Adipocyte (in vitro differentiated cells): Measurements from ENCODE around the gene TASL.

ENCODE experiments used
- DNase-seq: peaks from one replicate; pipeline ENCODE4 v3.0.0-alpha.2; 2015; ENCODE audit warnings: low read depth
- H3K27me3 ChIP-seq: replicated peaks from 2 replicates; pipeline ENCODE4 v1.7.0; 2013; ENCODE audit warnings: mild to moderate bottlenecking, low read length, moderate library complexity; ENCODE audit not compliant: control insufficient read depth, insufficient read depth
- H3K36me3 ChIP-seq: 2 replicates; pipeline ENCODE4 v1.7.0; 2013; ENCODE audit warnings: low read length, mild to moderate bottlenecking, moderate library complexity; ENCODE audit not compliant: control insufficient read depth, insufficient read depth, severe bottlenecking
- H3K4me1 ChIP-seq: 2 replicates; pipeline ENCODE4 v1.7.0; 2013; ENCODE audit warnings: mild to moderate bottlenecking, low read length, moderate library complexity; ENCODE audit not compliant: control insufficient read depth, insufficient read depth
- H3K4me3 ChIP-seq: 2 replicates; pipeline ENCODE4 v1.7.0; 2013; ENCODE audit warnings: mild to moderate bottlenecking, low read length, moderate library complexity
- H3K9ac ChIP-seq: 2 replicates; pipeline ENCODE4 v1.7.0; 2013; ENCODE audit warnings: mild to moderate bottlenecking, low read length, moderate library complexity
- H3K9me3 ChIP-seq: 2 replicates; pipeline ENCODE4 v1.7.0; 2013; ENCODE audit warnings: mild to moderate bottlenecking, low read length, moderate library complexity; ENCODE audit not compliant: control insufficient read depth

Gene TASL

DNA sequence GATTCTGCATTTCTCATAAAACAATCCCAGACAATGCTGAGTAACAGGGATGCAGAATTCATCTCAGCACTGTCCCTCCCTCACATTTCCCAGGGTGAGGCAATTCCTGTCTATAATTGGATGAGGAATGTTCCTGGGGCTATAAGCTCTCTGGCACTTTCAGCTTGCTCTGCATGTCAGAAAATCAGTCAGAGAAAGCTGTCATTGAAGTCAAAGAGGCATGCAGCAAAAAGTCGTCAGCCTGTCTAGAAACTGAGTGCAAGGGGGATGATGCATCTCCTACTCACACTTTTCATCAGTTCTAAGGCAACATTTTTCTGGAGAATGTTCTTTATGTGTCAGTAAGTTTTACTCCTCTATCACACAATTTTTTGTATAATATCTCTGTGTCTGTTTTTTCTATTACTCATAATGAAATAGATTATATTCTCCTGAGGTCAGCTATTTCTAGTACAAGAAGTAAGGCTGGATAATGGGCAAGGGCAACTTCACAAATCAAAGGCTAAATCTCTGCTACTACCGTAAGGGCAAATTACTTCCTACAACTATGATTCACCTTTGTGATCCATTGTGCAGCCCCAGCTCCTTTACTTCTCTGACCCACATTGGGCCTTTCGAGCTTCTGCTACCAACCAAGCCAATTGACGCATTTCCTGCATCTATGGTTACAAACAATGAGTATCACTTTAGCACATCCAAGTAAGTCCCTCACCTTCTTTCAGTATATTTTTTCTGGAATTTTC lies 56.0 kb downstream of the TASL start:
- Histone ChIP-seq H3K36me3 (no peaks in the 10 kb centered on the region), H3K9ac (no peak overlapping the region), H3K4me1 (peaks cover 14% of the 10 kb centered on the region), H3K4me3 (no peak overlapping the region), H3K27me3 (no peaks in the 10 kb centered on the region), H3K9me3 (no peaks in the 10 kb centered on the region)
- peak; percentile 76 for DNase-seq

DNA sequence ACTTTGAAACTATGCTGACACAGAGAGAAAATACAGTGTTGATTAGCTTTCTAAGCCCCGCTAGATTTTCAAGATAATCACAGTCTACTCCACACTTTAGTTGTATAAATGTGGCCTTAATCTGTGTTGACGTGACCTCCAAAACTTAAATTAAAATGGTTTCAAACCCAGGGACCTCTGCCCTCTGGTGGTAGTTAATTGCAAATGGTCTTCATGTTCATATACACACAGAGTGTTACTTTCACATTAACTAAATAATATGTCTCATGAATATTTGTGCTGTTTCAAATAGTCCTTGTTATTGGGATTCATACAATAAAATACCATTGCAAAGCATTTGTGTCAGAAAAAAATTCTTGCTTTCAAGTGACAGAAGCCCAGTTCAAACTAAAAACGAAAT lies 64.3 kb downstream of the TASL start:
- H3K4me3 ChIP-seq = no peak overlapping the region
- no peak overlapping the region for H3K9ac ChIP-seq
- no peaks in the 10 kb centered on the region for H3K36me3 ChIP-seq
- H3K4me1 ChIP-seq = no peaks in the 10 kb centered on the region
- H3K9me3 ChIP-seq = no peaks in the 10 kb centered on the region
- peak; percentile 18 for DNase-seq
- no peaks in the 10 kb centered on the region for H3K27me3 ChIP-seq
